ENCODE measurements around the gene FLT1.

Gene FLT1

GRCh38 chr13:28447206-28447605 is 47.7 kb downstream of the FLT1 start:
- Histone ChIP-seq H3K27me3 (ENCODE audit: insufficient read depth, low read depth, severe bottlenecking) (no peaks in the 10 kb centered on the region), H3K27ac (no peak overlapping the region), H3K9me3 (ENCODE audit: severe bottlenecking) (peaks cover 5% of the 10 kb centered on the region), H3K4me3 (ENCODE audit: low read depth, low read length) (no peak overlapping the region), H3K36me3 (no peaks in the 10 kb centered on the region)
- no peak for DNase-seq
- no peak for TF ChIP-seq CTCF (IDR thresholded peaks at IDR 0.05; ENCODE audit: low read depth, low read length)

GRCh38 chr13:28442839-28443238 is 52.1 kb downstream of the FLT1 start:
- TF ChIP-seq CTCF (IDR thresholded peaks at IDR 0.05; ENCODE audit: low read depth, low read length): no peak
- no peak for DNase-seq
- no peak overlapping the region for H3K4me3 ChIP-seq (ENCODE audit: low read depth, low read length)
- H3K27me3 ChIP-seq (ENCODE audit: insufficient read depth, low read depth, severe bottlenecking): no peaks in the 10 kb centered on the region
- H3K27ac ChIP-seq: no peak overlapping the region
- H3K36me3 ChIP-seq: no peaks in the 10 kb centered on the region
- peaks cover 6% of the 10 kb centered on the region for H3K9me3 ChIP-seq (ENCODE audit: severe bottlenecking)

GRCh38 chr13:28441529-28441928 is 53.4 kb downstream of the FLT1 start:
- H3K27me3 ChIP-seq (ENCODE audit: insufficient read depth, low read depth, severe bottlenecking): no peaks in the 10 kb centered on the region
- H3K9me3 ChIP-seq (ENCODE audit: severe bottlenecking): peaks cover 6% of the 10 kb centered on the region
- H3K27ac ChIP-seq: no peak overlapping the region
- no peak for TF ChIP-seq CTCF (IDR thresholded peaks at IDR 0.05; ENCODE audit: low read depth, low read length)
- no peaks in the 10 kb centered on the region for H3K36me3 ChIP-seq
- DNase-seq: no peak
- H3K4me3 ChIP-seq (ENCODE audit: low read depth, low read length): no peak overlapping the region

- Histone ChIP-seq H3K9me3 (ENCODE audit: severe bottlenecking) (peaks cover 6% of the 10 kb centered on the region), H3K27me3 (ENCODE audit: insufficient read depth, low read depth, severe bottlenecking) (no peaks in the 10 kb centered on the region), H3K4me3 (ENCODE audit: low read depth, low read length) (no peak overlapping the region), H3K36me3 (no peaks in the 10 kb centered on the region), H3K27ac (no peak overlapping the region)
- no peak for DNase-seq
- TF ChIP-seq CTCF (IDR thresholded peaks at IDR 0.05; ENCODE audit: low read depth, low read length): no peak
Observed at GRCh38 chr13:28440774-28441504, 54.0 kb downstream of the FLT1 start.

GRCh38 chr13:28438598-28439334 is 56.2 kb downstream of the FLT1 start:
- Histone ChIP-seq H3K36me3 (no peaks in the 10 kb centered on the region), H3K9me3 (ENCODE audit: severe bottlenecking) (peaks cover 6% of the 10 kb centered on the region), H3K4me3 (ENCODE audit: low read depth, low read length) (no peak overlapping the region), H3K27me3 (ENCODE audit: insufficient read depth, low read depth, severe bottlenecking) (no peaks in the 10 kb centered on the region), H3K27ac (no peak overlapping the region)
- TF ChIP-seq CTCF (IDR thresholded peaks at IDR 0.05; ENCODE audit: low read depth, low read length): no peak
- DNase-seq: no peak

Data from WERI-Rb-1 (cell line).